ENCODE data around the gene NOTCH1.

DNA sequence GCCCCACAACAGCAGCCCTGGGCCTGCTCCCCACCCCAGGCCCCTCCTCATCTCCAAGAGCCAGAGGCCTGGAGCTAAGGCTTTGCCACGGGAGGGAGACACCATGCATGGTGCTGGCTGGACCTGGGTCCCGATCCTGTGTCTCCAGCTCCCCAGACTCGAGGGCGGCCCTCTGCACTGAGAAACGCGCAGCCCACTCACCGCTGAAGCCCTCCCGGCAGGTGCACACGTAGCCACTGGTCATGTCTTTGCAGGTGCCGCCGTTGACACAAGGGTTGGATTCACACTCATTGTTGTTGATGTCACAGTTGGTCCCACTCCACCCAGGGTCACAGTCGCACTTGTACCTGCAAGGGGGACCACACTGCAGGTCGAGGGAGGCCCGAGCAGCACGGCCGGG lies 32.7 kb downstream of the NOTCH1 start:
- TF ChIP-seq, protein P1, sequence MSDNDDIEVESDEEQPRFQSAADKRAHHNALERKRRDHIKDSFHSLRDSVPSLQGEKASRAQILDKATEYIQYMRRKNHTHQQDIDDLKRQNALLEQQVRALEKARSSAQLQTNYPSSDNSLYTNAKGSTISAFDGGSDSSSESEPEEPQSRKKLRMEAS (IDR thresholded peaks at IDR 0.05), result no peak
- TF ChIP-seq USF2 (IDR thresholded peaks at IDR 0.05; ENCODE audit: low read length), result no peak
- TF ChIP-seq EZH2 (IDR thresholded peaks at IDR 0.05; ENCODE audit: low read depth, low read length, severe bottlenecking), result no peak
- TF ChIP-seq CTCF (IDR thresholded peaks at IDR 0.05; ENCODE audit: control extremely low read depth in 1 of 3, insufficient read depth in 1 of 3, low read depth in 1 of 3, low read length in 3 of 3), result no peak
- no peak for TF ChIP-seq JUND (IDR thresholded peaks at IDR 0.05; ENCODE audit: low read length)
- no peak for TF ChIP-seq POU5F1 (IDR thresholded peaks at IDR 0.05; ENCODE audit: low read depth, low read length)
- no peak for TF ChIP-seq CEBPB (IDR thresholded peaks at IDR 0.05; ENCODE audit: low read depth, low read length)
- TF ChIP-seq, protein P2, sequence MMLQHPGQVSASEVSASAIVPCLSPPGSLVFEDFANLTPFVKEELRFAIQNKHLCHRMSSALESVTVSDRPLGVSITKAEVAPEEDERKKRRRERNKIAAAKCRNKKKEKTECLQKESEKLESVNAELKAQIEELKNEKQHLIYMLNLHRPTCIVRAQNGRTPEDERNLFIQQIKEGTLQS (IDR thresholded peaks at IDR 0.05; ENCODE audit: insufficient read depth, low read depth, low read length), result no peak
- no peak for TF ChIP-seq GTF2F1 (IDR thresholded peaks at IDR 0.05; ENCODE audit: borderline replicate concordance, low read depth, low read length)
- TF ChIP-seq SIX5 (IDR thresholded peaks at IDR 0.05; ENCODE audit: low read depth, low read length), result no peak
- TF ChIP-seq HDAC2 (IDR thresholded peaks at IDR 0.05; ENCODE audit: borderline replicate concordance in 1 of 2, low read depth in 2 of 2, low read length in 2 of 2), result no peak
